CD4-positive, alpha-beta T cell treated with Interleukin-6 at 100 ng/mL for 8 hours (primary cell): ENCODE results near the gene NIFK.
"Not testable (repeated sequence)": the region's sequence is repeated elsewhere in the genome, so short reads cannot be mapped to it uniquely, and the experiment has no call there.

Experiments used
- DNase-seq: peaks from one replicate; pipeline ENCODE4 v3.0.0-alpha.2; 2020; ENCODE audit warnings: mixed read lengths, low spot score

NIFK gene

GRCh38 chr2:121694398-121695170 lies 42.1 kb downstream of the NIFK start:
- no peak for DNase-seq

GRCh38 chr2:121690572-121690971 lies 46.1 kb downstream of the NIFK start:
- DNase-seq: not testable (repeated sequence)

- no peak for DNase-seq
Observed at GRCh38 chr2:121690095-121690494, 46.6 kb downstream of the NIFK start.

GRCh38 chr2:121689356-121689755 lies 47.3 kb downstream of the NIFK start:
- DNase-seq: no peak

- DNase-seq: no peak
Observed at GRCh38 chr2:121688820-121689219, 47.9 kb downstream of the NIFK start.

GRCh38 chr2:121686902-121687301 lies 49.8 kb downstream of the NIFK start:
- DNase-seq: no peak

- no peak for DNase-seq
Observed at GRCh38 chr2:121686218-121686617, 50.5 kb downstream of the NIFK start.

GRCh38 chr2:121682396-121683298 lies 54.0 kb downstream of the NIFK start:
- DNase-seq: no peak

- DNase-seq: no peak
Observed at GRCh38 chr2:121677855-121678254, 58.8 kb downstream of the NIFK start.
